GM18951 (cell line): Measurements from ENCODE around the gene MMD2.
"Not testable (repeated sequence)": the region's sequence is repeated elsewhere in the genome, so short reads cannot be mapped to it uniquely, and the experiment has no call there.

Experiments used
- POLR2A ChIP-seq: IDR thresholded peaks from 4 replicates; pipeline ENCODE4 v1.6.1; 2011; ENCODE audit warnings: mild to moderate bottlenecking; ENCODE audit not compliant: insufficient read length, insufficient read depth; ENCODE audit errors: extremely low read depth
- in situ Hi-C: fragments of 300-500 bp; cut with MboI; formaldehyde crosslinking; loops from one replicate; pipeline ENCODE4 v1.12.0; 2022; ENCODE audit warnings: low sequenced_read_pairs, mixed read lengths, inconsistent platforms; ENCODE audit not compliant: unreplicated experiment

MMD2 gene

DNA sequence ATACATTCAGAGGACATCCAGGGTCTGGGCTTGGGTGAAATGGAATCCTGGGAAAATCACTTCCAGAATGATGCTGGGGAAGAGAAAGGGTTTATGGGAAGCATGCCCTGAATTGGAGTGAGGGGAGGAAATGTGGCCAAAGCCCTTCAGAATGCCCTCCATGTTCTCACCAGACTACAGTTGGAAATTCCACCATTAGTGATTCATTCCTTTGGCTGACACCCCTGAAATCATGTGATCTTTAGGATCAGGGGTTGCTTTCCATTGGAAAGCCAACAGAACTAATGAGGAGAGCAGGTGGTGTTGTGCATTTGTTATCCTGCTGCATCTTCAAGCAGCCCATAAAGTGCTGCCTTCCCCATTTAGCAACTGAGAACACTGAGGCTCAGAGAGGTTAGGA lies 54.6 kb downstream of the MMD2 start:
- no peak for TF ChIP-seq POLR2A
- in situ Hi-C loops = no loop called here

DNA sequence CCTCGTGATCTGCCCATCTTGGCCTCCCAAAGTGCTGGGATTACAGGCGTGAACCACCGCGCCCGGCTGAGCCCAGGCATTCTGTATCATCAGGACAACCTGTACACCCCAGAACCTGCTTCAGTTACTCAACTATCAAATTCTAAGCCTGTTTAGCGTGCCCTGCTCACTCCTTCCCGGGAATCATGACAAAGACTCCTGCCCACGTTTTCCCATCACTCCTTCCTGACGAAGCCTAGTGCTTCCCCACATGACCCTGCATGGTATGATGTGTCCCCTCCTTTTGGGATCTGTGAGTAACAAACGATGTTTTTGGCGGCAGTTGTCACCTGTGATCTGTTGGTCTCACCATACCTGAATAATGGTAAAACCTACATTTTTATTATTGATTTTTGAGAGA lies 63.2 kb downstream of the MMD2 start:
- in situ Hi-C loops = no loop called here
- no peak for TF ChIP-seq POLR2A

DNA sequence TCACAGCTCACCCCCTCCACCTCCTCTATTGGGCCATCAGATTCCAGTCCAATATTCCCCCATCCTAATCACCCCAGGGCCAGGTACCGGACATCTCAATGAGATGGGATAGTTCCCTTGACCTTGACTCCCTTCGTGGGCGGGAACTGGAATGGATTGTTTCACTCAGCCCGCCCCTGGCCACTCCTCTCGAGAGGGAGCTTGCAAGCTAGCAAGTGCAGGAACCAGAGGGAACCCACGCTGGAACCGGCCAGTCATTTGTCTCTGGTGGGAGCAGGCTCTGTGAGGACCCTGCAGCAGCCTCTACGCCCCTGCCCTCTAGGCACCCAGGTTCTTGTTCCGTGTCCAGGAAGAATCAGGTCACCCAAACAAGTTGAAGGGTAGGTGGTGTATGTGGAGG lies 64.5 kb downstream of the MMD2 start:
- in situ Hi-C loops = no loop called here
- TF ChIP-seq POLR2A = no peak

- in situ Hi-C loops = no loop called here
- no peak for TF ChIP-seq POLR2A
Measured at GRCh38 chr7:4893929-4894475, 65.0 kb downstream of the MMD2 start.

DNA sequence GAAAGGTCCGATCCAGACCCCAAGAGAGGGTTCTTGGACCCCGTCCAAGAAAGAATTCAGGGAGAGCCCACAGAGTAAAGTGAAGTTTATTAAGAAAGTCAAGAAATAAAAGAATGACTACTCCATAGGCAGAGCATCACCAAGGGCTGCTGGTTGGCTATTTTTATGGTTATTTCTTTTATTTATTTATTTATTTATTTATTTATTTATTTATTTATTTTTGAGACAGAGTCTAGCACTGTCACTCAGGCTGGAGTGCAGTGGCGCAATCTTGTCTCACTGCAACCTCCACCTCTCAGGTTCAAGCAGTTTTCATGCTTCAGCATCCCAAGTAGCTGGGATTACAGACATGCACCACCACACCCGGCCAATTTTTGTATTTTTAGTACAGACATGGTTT lies 65.8 kb downstream of the MMD2 start:
- in situ Hi-C loops = not testable (repeated sequence)

GRCh38 chr7:4891522-4891921 lies 67.5 kb downstream of the MMD2 start:
- in situ Hi-C loops = not testable (repeated sequence)

GRCh38 chr7:4889682-4890081 lies 69.3 kb downstream of the MMD2 start:
- TF ChIP-seq POLR2A = no peak
- in situ Hi-C loops = no loop called here

DNA sequence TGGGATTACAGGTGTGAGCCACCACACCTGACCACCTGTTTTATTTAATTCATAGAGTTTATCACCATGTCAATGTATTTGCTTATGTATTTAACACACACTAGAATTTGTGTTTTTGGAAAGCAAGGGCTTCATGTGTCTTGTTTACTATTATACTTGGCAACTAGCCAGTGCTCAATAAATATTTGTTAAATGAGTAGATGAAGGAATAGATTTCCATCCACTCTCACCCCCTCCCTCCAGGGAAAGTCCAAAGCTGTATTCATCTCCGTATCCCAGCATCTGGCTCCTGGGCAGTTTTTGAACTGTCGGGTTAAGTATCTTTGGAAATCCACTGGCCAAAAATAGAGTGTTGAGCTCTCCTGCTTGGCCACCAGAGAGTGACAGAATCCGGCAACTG lies 70.8 kb downstream of the MMD2 start:
- no peak for TF ChIP-seq POLR2A
- in situ Hi-C loops = no loop called here

DNA sequence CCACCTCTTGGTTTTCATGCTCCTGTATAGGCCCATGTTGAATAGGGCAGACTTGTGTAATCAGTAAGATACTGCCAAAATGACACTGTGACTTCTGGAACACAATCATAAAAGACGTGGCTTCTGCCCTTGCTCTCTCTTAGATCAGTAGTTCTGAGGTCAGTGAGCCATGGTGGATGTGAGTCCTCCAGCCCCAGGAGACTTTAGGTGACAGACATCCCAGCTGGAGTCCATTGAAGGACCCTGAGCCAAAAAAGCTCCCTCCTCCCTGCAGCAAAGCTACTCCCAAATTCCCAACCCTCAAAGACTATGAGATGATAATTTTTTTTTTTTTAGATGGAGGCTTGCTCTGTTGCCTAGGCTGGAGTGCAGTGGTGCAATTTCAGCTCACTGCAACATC lies 72.3 kb downstream of the MMD2 start:
- in situ Hi-C loops = no loop called here
- no peak for TF ChIP-seq POLR2A

GRCh38 chr7:4885317-4885807 lies 73.6 kb downstream of the MMD2 start:
- no peak for TF ChIP-seq POLR2A
- in situ Hi-C loops = no loop called here

- in situ Hi-C loops = no loop called here
- no peak for TF ChIP-seq POLR2A
Measured at GRCh38 chr7:4884164-4884563, 74.8 kb downstream of the MMD2 start.

DNA sequence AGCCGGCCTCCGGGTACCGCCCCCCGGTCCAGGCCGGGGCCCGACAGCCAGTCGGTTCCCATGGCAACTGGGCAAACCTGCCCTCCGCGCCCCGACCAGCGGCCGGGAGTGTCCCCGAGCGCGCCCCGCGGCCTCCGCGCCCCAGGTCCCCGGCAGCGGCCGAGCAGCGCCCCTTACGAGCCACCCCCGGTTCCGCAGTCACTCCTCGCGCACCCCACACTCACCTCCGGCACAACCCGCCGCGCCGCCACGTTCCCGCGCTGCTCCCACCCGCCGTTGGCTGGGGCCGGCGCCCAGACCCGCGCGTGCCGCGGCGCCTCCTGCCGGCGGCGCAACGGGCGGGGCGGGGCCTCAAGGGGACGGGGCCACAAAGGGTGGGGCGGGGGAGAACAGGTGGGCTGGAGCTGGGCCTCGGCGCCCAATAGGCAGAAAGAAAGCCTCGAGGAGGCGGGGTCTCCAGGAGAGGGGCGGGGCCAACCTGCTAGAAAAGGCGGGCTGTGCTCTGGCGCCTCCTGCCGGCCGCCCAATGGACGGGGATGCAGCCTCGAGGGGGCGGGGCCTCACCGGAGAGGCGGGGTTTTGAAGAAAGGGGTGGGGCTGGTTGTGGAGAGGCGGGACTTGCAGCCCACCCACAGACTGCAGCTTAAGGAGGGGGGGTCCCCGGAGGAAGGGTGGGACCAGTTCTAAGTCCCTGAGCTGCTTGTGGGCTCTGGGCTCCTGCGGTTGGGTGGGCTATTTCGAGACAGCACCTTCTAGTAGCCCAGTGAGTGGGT lies 75.4 kb downstream of the MMD2 start, which contains the start of gene RADIL:
Gene RADIL, minus strand, starts transcription at position 345 of the 773 bp plus-strand sequence. CDS start 5,577 bp downstream, outside the sequence.
- in situ Hi-C loops = no loop called here

GRCh38 chr7:4883033-4883371 lies 76.0 kb downstream of the MMD2 start:
- in situ Hi-C loops = no loop called here
- no peak for TF ChIP-seq POLR2A

More for the DNA sequence above, 75.4 kb downstream of the MMD2 start, which contains the start of gene RADIL:
- no peak for TF ChIP-seq POLR2A
